HG02852 (cell line): Measurements from ENCODE around the gene TFEB.

Experiments
- ATAC-seq: cut with Tn5 transposase; IDR thresholded peaks from one replicate; pipeline ENCODE4 v1.9.1; 2021; ENCODE audit warnings: mild to moderate bottlenecking, moderate library complexity; ENCODE audit not compliant: unreplicated experiment

Gene TFEB

DNA sequence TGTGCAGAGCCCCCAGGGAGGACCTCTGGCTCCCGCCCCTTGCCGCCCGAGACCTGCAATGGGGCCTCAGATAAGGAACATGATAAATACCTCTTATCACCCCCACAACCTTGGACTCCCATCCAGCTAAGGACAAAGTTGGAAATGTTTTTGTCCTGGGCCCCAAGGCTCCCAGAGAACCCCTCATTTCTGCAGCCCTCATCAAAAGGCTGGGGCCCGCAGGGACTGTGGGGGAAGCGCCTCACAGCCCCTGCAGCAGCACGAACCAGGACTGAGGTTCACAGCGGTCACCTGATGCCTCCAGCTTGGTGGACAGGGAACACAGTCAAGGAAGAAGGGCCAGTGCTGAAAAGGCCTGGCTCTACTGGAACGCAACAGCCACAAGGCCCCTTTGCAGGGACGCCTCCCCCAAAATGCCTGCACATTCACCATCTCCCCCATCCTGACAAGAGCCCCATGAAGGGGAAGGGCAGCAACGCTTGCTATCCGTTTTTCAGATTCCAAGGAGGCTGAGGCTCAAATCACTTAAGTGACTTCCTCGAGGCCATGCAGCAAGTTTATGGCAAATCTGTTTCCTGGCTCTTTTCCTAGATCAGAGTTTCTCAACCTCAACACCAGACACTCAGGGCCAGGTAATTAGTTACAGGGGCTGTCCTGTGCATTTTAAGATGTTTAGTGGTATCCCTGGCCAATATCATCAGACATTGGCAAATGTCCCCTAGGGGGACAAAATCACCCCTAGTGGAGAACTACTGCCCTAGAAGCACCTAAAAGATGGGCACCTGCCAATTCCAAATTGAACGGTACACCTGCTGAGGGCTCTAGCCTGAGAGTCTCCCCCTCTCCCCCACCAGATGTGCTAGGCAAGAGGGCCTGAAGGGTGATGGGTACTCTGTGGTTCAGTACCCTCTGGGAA is 10.6 kb downstream of the TFEB start:
- ATAC-seq = no peak

DNA sequence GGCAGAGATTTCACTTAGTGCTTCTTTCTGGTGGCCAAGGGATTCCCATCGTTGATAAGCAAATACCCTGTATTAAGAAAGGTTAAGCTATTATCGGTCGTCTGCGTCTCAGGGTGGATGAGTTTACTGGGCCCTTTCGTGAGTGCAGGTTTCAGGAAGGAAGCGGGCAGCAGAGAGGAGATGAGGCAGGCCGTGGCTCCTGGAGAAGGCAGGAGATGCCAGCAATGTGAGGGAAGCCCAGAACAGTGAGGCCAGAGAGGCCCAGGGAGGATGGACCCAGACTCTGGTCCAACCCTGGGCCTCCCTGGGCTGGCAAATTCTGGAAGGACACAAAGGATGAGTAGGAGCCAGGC is 11.2 kb downstream of the TFEB start:
- no peak for ATAC-seq

DNA sequence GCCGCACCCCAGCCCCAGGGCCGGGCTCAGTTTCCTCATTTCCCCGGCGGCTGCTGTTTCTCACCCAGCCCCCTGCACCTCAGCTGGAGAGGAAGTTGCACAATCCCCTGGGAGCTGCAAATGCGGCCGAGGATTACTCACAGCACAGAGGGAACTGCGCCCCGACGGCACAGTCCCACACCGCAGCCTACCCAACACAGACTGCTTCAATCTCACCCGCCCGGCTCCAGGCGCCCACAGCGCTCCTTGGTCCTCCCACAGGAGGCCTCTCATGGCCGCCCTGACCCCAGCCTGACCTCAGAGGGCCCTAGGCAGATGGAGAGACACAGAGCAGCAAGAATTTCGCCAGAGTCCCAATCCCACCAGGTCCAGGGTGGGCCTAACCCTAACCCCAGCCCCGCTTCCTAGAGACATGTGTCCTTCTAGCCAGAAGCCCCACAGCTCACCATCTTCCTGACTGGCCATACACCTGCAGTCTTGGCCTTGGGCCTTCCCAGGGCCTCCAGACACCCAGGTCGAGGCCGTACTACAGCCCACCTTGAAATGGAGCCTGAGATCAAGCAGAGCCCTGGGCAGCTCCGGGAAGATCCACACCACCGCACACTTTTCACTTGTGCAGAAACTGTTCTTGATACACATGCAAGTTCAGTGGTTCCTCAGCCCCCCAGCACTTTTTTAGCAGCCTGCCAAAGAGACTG is 11.7 kb downstream of the TFEB start:
- ATAC-seq = peak; percentile 71

DNA sequence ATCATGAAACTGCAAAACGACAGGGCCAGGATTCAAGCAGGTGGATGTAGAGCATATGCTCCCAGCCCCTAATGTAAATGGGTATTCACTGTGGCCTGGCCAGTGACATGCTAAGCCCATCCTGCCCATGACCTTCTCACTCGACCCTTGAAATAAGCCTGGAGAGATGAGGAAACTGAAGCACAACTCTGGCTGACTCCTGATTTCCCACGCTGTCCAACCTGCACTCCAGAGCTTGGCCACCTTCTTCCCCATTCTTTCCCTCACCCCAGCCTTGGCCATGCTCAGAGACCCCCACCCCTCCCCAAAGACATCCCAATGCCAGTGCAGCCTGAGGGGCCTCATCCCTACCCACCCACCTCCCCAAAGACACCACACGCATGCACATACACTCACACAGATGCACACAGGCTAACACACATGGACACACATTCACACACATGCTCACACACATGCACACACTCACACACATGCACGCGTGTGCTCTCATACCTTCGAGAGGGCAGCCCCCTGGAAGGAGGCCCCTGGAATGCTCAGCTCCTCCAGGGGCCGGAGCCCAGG is 12.4 kb downstream of the TFEB start:
- ATAC-seq = no peak

DNA sequence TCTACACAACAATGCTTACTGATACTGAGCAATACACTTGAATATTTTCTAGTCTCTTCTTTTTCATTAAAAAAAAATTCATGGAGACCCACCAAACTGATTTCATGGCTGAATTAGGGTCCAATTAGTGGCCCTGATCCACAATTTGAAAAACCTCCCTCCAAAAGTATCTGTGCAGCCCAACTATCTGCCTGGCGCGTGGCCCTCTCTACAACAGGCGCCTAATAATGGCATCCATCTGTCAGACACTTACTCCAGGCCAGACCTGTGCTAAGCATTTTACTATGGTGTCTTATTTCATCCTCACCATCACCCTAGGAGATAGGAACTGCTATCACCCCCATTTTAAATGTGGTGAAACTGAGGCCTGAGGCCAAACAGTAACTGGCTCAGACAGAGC is 14.0 kb downstream of the TFEB start:
- no peak for ATAC-seq

DNA sequence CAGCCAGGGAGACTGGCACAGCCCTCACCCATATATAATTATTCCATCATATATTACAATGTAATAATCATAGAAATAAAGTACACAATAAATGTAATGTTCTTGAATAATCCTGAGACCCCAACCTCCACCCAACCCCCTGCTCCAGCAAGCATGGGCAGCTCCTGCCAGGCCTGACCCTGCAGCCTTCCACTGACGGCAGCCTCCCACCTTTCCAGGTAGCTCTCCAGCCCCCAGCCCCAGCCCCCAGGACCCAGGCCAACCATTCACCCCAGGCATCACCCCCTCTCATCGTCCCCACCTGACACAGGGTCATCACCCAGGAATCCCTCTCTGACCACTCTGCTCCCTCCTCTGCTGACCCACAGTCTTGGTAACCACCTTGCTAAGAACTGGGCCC is 14.6 kb downstream of the TFEB start:
- no peak for ATAC-seq

DNA sequence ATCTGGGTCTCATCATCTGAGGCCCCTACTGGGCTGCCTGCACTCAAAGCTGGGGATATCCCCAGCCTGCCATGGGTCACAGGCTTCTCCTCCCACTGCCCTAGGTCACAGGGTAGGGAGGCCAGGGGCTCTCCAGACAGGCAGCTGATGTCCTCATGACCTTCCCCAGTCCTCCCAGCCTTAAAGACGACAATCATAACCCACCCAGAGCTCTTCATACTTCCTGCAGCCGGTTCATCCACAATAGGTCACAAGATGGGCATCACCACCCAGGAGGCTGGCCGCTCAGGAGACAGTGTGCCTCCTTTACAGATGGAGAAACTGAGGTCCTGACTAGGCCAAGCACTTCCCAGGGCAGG is 15.2 kb downstream of the TFEB start:
- ATAC-seq = no peak

DNA sequence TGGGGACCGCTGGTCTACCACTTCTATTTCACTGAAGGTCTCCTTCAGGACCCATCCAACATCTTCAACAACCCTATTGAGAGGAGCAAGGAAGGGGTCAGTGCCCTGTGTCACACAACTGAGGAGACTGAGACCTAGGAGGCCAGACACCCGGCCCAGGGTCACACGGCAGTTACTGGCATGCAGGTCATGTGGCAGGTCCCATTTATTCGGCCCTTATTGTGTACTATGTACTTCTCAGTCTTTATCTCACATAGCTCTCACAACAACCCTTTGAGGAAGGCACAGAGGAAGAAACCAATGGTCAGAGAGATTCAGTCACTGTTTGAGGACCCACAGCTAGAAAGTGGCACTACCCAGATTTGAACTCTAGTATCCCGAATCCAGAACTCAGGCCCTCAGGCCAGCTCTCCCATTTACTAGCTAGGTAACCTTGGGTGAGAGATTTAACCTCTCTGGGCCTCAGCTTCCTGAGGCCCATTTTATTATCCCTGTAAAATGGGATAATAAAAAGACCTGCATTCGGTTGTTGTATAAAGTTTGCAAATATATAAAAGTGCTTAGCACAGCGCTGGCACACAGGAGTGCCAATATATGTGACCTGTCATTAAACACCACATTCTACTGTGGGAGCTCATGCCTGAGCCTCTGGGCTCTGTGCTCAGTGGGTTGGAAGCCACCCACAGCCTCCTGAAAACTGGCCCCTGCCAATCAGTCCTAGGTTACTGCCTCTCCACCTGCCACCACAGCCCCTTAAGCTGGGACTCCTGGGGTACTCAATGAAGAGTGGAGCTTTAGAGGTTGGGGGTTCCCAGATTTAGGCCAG is 15.8 kb downstream of the TFEB start:
- ATAC-seq = no peak

DNA sequence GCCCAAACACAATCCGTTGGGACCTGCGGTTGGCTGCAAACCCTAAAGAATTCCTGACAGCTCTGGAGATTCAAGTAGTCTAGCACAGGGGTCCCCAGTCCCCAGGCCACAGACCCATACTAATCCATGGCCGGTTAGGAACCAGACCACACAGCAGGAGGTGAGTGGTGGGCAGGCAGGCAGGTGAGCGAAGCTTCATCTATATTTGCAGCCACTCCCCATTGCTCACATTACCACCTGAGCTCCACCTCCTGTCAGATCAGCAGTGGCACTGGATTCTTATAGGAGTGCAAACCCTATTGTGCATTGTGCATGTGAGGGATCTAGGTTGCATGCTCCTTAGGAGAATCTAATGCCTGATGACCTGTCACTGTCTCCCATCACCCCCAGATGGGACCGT is 16.6 kb downstream of the TFEB start:
- no peak for ATAC-seq

DNA sequence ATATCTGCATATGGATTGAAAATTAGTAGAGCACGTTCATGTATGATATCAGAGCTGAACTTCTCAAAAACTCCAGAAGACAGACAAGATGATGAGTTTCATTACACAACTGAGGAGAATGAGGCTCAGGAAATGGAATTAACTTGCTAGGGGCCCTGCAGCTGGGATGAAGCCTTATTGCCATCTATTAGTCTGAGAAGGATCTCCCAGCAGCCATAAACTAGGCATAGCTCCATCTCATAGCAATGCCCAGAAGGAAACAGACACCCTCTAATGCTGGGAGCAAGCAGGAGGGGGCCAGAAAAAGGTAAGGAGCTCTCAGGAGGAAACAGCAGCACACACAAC is 18.0 kb downstream of the TFEB start:
- no peak for ATAC-seq

DNA sequence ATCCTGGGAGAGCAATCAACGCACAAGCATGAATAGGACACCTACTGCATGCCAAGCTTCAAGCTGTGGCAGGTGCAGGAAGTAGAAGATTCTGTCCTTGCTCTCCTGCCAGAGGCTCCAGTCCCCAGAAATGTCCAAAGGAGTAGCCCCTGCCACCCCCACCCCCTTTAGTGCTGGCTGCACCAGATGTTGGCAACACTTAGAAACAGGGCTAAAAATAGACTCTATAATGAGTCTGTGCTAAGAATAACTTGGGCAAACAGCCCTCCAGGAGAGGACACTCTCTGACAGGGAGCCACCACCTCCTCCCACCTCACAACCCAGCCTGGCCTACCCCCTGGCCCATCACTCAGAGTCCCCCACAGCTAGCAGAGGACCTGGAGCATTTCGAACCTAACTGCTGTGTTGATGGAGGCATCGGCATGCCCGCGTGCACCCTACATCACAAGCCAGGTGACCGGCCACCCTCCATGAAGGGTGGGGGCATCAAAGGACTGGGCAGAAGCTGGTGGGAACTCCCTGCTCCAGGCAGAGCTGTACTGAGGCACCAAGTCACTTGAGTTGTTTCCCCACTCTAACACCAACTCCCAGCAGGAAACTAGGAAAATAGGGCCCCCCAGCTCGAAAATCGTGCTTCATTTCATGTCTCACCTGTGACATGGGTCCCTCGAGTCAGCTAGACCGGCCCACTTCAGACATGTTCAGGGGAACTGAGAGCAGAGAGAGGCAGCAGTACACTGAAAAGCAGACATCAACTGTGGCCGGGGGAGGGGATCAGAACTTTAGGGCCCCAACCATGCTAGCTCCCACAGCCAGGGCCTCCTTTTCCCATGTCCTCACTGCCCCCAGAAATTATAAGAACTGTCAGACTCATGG is 18.7 kb downstream of the TFEB start:
- no peak for ATAC-seq

DNA sequence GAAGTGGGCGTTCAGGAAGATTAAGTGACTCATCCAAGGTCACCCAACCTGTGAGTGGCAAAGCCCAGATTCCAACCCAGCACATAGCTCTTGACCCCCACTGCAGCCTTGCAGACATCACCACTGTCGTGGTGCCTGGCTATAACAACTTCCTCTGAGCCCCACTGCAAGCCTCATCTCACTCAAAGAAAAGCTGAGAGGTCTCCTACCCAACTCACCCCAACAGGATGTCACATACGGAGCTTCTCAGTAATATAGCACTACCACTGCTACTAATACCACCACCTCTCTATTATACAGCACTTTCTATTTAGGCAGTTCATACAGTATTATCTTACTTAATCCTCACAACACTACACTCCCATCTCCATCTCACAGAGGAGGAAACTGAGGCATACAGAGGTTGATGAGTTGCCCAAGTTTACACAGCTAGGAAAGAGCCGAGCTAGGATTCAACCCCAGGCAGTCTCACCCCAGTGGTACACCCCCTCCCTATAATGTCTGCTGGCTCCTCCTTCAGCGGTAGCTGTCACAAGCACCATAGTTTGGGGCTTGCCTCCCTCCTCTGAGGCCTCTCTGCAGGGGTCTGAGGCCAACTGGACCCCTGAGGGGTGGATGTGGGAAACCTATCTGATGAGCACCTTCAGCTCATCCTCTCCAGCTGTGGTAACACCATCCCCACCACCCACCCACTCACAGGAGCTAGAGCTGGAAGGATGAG is 19.5 kb downstream of the TFEB start:
- ATAC-seq = no peak

DNA sequence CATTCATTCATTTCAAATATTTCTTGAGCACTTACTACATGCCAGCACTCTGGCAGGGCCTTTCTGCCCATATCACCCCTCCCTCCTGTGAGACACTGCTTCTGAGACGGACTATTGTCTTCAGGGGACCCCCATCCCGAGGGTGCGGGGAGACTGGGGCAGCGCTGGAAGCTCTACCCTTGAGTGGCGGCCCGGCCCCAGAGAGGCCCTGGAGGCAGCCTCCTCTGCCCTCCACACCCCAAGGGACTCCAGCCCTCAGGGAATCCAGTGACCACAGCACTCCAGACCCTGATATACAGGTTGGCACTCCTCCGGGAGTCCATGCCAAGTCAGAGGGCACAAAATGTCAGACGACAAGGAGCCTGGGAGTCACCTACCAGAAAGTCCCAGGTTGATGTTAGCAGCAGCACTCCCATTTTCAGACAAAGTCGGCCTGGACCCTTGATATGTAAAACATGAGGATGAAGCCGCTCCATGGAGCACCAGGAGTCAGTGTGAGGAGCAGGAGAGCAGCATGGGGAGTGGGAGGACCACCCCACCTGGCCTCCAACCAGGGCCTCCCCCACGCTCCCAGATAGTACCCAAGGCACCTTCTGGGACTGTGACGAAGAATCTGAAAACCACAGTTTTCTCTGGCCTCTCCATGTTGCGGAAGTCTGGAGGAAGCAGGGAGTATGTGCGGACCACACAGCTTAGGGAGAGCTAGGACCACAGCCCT is 20.7 kb downstream of the TFEB start:
- ATAC-seq = no peak

DNA sequence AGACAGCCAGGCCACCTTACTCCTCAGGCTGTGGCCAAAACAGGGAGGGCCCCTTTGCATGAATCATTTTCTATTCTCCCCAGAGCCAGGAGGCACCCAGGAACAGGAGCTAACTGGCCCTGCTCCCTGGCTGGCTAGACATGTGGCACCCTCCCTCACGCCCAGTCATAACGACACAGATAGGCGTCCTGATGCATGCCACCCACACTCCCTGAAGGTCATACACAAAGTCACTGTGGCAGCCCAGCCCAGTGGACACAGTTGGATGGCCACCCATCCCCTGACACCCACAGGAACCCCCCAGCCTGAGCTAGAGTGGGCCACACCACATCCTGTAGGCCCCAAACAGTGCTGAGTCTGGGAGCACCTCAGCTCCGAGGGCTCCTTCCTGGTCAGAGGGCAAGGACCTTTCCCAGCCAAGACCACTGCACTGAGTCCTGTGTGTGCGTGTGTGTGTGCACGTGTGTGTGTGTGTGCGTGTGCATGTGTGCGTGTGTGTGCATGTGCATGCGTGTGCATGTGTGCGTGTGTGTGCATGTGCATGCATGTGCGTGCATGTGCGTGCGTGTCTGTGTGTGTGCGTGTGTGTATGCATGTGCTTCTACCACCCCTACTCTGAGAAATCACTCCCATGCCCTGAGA is 21.6 kb downstream of the TFEB start:
- peak; percentile 50 for ATAC-seq

DNA sequence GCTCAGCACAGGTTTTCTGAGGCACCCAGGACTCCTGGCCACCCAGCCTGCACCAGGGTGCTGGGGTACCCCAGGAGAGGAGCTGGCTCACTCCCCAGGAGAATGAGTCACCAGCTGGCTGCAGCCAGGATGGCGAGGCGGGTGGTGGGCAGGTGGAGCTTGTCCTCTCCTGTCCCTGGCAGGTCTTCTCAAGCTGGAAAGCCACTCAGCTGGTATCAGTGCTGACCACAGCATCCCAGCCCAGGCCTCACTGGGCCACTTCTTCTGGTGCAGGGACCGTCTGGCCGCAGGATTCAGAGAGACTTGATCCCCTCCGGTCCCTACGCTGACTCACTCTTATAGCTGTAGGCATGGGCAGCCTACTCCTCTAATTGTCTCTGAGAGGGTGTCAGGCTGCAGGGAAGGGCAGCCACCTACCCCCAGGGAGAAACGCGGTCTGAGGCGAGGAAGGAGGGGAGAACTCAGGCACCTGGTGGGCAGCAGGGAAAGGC is 22.2 kb downstream of the TFEB start:
- peak; percentile 23 for ATAC-seq

DNA sequence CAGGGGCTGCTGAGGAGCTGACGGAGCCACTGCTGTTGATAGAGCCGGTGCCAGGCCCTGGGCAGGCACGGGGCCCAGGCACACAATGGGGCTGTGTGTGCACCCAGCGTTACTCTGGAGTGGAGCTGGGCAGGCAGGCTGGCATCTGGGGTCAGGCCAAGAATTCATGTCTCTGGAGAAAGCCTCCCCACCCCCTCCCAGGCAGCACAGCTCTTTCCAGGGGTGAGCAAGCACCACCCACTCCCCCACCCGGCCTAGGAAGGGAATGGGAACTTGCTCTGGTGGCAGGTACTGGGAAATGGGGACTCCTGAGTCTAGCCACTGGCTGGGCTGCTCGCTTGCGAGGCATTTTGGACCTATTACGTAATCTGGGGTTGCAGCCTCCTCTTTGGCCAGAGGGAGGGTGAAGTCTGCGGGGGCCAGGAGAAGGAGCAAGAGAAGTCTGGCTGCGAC is 22.7 kb downstream of the TFEB start:
- ATAC-seq = no peak

DNA sequence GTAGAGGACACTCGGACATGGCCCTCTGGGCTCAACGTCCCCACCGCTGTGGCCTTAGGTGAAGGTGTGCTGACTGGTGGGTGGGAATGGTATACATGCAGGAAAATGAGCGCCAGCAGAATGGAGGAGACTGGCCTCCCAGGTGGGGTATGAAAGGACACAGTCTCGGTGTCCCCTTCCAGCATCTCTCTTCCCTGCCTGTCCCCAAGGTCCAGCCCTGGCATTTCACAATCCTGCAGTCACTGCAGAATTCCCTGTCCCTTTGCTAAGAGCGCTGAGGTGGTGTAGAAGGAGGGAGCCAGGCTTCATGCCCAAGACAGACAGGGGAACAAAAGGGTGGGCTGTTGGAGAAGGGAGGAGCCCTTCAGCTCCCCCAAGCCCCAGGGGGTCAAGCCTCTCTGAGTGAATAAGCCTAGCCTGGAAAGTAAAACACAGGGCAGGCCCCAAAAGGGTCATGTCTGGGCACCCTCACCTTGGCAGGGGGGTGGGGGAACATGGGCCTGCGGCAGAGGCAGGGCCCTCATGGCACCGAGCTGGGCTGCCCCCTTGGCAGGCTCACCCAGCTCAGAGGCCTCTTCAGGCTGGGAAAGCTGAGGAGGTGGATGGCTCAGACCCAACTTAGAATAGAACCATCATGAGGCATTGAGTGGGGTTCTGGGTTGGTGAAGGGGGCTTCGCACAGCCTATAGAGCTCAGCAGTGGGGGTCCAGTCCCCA is 23.9 kb downstream of the TFEB start:
- no peak for ATAC-seq

DNA sequence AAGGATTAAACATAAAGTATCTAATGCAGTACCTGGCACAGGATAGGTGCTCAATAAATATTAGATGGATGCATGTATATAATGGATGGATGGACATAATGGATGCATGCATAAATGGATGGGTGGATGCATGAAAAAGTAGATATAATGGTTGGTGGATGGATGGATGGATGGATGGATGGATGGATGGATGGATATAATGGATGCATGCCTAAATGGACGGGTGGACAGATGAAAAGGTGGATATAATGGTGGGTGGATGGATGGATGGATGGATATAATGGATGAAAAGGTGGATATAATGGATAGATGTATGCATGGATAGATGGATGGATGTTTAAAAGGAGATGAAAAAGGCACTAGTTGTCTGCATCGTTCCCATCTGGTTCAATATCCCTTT is 26.0 kb downstream of the TFEB start:
- no peak for ATAC-seq
